NCI-H1417 treated with DMSO at 0.1 percent for 48 hours (cell line): ENCODE measurements around the gene SPARCL1.
"Not testable (repeated sequence)": the region's sequence is repeated elsewhere in the genome, so short reads cannot be mapped to it uniquely, and the experiment has no call there.

Source experiments
- DNase-seq: peaks from one replicate; lab custom pipeline; 2025; lab: John Stamatoyannopoulos, UW

Gene SPARCL1

DNA sequence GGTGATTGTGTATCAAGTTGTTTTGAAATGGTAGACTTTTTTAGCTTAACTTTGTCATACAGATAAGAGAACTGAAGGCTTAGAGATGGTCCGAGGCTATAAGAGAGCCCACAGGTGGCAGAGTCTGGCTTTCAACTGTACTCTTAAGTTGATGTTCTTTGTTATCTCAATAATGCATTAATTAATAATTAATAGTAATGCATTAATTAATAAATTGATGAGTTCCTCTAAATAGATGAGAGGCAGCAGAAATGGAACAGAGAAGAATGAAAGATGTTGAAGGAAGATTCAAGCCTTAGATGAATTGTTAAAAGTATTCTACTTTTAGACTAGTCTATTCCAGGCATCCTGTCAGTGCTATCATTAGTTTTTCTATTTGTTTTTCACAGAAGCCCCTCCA is 84.4 kb downstream of the SPARCL1 start:
- no peak for DNase-seq

DNA sequence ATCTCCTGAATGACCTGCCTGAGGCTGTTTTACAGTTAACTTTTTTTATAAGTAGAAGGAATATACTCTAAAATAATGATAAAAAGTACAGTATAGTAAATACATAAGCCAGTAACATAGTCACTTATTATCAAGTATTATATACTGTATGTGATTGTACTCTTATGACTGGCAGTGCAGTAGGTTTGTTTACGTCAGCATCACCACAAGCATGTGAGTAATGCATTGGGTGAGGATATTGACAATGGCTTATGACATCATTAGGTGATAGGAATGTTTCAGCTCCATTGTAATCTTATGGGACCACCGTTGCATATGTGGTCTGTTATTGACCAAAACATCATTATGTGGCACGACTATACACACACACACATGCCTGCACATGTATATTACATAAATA is 86.3 kb downstream of the SPARCL1 start:
- no peak for DNase-seq

- no peak for DNase-seq
These were observed 95.8 kb downstream of the SPARCL1 start for GRCh38 chr4:87433342-87433741.

DNA sequence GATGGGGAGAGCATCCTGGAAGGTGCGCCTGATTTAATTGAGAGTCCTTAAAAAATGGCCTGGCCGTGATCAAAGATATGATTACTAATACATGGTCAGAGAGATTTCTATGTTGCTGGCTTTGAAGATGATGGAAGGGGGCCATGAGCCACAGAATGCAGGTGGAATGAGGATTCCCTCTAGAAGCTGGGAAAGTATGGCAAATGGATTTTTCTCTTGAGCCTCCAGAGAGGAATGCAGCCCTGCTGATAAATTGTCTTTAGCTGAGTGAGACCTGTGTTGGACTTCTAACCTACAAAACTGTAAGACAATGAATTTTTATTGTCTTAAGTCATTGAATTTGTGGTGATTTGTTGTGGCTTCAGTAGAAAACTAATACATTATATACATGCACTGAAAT is 99.1 kb downstream of the SPARCL1 start:
- no peak for DNase-seq

DNA sequence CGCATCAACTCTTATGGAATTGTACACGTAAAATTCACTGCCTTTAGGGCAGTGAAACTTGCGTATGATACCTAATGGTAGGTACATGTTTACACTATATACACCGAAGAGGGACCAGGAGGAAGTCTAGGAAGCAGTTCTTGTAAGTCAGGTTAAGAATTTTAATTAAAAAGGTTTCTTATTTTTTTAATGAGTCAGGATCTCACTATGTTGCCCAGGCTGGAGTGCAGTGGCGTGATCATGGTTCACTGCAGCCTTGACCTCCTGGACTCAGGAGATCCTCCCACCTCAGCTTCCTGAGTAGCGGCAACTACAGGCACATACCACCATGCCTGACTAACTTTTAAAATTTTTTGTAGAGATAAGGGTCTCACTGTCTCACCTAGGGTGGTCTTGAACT is 100.2 kb downstream of the SPARCL1 start:
- no peak for DNase-seq

DNA sequence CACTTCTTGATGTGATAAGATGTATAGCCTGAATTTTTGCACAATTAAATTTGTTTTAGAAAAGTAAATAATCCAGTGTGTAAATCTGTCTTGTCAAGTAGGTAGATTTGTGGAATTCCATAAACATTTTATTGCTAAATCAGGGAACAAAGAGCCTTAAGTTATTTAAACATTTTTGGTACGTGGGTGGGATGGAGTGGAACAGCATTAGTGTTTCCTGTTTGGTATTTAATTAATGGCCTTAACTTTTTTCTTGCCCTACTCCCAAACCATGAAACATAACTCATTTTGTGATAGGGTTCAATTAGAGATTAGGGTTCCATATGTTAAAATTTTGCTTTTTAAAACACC is 101.7 kb downstream of the SPARCL1 start:
- no peak for DNase-seq

GRCh38 chr4:87426865-87427517 is 102.2 kb downstream of the SPARCL1 start:
- DNase-seq, result no peak

GRCh38 chr4:87425711-87426110 is 103.5 kb downstream of the SPARCL1 start:
- DNase-seq, result no peak

DNA sequence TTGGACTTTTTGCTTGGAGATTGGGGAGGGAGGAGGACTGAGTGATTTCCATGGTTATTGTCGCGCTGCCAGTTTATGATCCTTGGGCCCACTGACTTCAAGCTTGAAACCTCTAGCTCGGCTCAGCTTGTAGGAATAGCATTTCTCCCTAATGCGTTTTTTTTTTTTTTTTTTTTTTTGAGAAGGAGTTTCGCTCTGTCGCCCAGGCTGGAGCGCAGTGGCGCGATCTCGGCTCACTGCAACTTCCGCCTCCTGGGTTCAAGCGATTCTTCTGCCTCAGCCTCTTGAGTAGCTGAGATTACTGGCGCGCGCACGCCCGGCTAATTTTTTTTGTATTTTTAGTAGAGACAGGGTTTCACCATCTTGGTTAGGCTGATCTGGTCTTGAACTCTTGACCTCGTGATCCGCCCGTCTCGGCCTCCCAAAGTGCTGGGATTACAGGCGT is 105.1 kb downstream of the SPARCL1 start:
- DNase-seq, result not testable (repeated sequence)
